ENCODE data around the gene ALG12. TPM values are rescaled to one million over a fixed set of nuclear protein-coding genes. Genes with fewer than 3 reads are reported as not detected.

ALG12 gene
- total and polyA plus RNA-seq, 2 of the 4 experiments (the other 2 are of a cell fraction): 7.2 to 10.9 TPM

DNA sequence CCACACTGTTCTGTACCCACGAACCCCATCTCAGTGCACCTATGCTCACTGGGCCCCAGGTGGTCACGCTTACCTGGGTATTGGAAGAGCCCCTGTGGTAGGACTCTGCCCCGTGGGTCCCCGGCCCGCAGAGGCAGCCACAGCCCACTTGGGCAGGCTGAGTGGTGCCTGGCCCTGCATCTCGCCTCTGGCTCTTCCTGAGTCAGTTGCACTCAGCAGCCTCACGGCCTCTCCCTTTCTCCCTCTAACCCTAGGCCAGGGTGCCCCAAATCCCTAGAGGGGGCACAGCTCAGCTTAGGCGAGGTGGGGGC lies 9.9 kb upstream of the ALG12 start:
- no peak overlapping the region for H2BK20ac ChIP-seq (ENCODE audit: low read depth, low read length)

More for the DNA sequence above, 9.9 kb upstream of the ALG12 start:
- dilution Hi-C loops (cut with HindIII; ENCODE audit: low sequenced_read_pairs, unreplicated experiment) (no loop called here), intact Hi-C loops (cut with micrococcal nuclease) (no loop called here), in situ Hi-C loops (cut with MboI; ENCODE audit: low sequenced_read_pairs) (no loop called here)
- DNase-seq (no peak), ATAC-seq (ENCODE audit: low read depth) (no peak)
- TF ChIP-seq RAD21 (IDR thresholded peaks at IDR 0.05; ENCODE audit: low read length) (no peak), NFE2L2 (IDR thresholded peaks at IDR 0.05; ENCODE audit: low read depth, low read length) (no peak), BHLHE40 (IDR thresholded peaks at IDR 0.05; ENCODE audit: low read depth, low read length) (no peak), RFX5 (IDR thresholded peaks at IDR 0.05; ENCODE audit: low read depth, low read length) (no peak), CHD1 (IDR thresholded peaks at IDR 0.05; ENCODE audit: low read depth, low read length) (no peak), SMC3 (IDR thresholded peaks at IDR 0.05; ENCODE audit: low read depth, low read length) (no peak), CEBPB (IDR thresholded peaks at IDR 0.05; ENCODE audit: low read depth, low read length) (no peak)
- H3K23ac ChIP-seq (ENCODE audit: low read depth, low read length): no peak overlapping the region
- H2BK15ac ChIP-seq (ENCODE audit: low read depth, low read length): no peak overlapping the region
- CTCF ChIA-PET: no interaction called here
- no peak overlapping the region for H4K8ac ChIP-seq (ENCODE audit: low read depth in 2 of 2, low read length in 2 of 2)
- no CpG with 5 or more reads among the region's 8 CpGs for WGBS, 2 experiments (ENCODE audit: extremely low coverage in 2 of 2, insufficient read length in 1 of 2)
- H4K5ac ChIP-seq (ENCODE audit: low read depth, low read length): no peak overlapping the region
- H3K9me1 ChIP-seq (ENCODE audit: insufficient read depth, low read length): peaks cover under 1% of the 10 kb centered on the region; the same call in 1 of the 2 replicates
- no peaks in the 10 kb centered on the region for H3K9me3 ChIP-seq (ENCODE audit: control insufficient read depth, insufficient read depth, low read length)
- peaks cover 16% of the 10 kb centered on the region; the same call in 1 of the 2 replicates for H3K36me3 ChIP-seq (ENCODE audit: control insufficient read depth, insufficient read depth, low read length)
- H3K4ac ChIP-seq (ENCODE audit: low read depth, low read length): no peak overlapping the region
- no peak overlapping the region for H3K18ac ChIP-seq (ENCODE audit: low read depth, low read length)
- peak overlapping the region; percentile 47 for H2AFZ ChIP-seq (replicated peaks; ENCODE audit: low read length, poor library complexity)
- BruUV-seq (replicated peaks): no TSS peak
- peaks cover 6% of the 10 kb centered on the region for H3K4me1 ChIP-seq (ENCODE audit: control insufficient read depth, insufficient read depth, low read length)
- H3K4me3 ChIP-seq (ENCODE audit: insufficient read depth, low read depth, low read length): no peak overlapping the region
- H3K79me1 ChIP-seq (ENCODE audit: low read depth in 1 of 2, low read length in 2 of 2): no peaks in the 10 kb centered on the region
- H2AK5ac ChIP-seq (ENCODE audit: low read depth, low read length): no peak overlapping the region
- no peak overlapping the region for H2BK5ac ChIP-seq (ENCODE audit: low read depth, low read length, poor library complexity, severe bottlenecking)
- no peaks in the 10 kb centered on the region for H3K27me3 ChIP-seq (ENCODE audit: control insufficient read depth, insufficient read depth, low read length)
- H3K9ac ChIP-seq (ENCODE audit: low read depth, low read length): no peak overlapping the region
- H3K4me2 ChIP-seq (ENCODE audit: low read depth, low read length): no peak overlapping the region
- H2BK120ac ChIP-seq (ENCODE audit: low read depth, low read length): no peak overlapping the region
- H2AK9ac ChIP-seq (replicated peaks; ENCODE audit: low read depth, low read length, poor library complexity): no peak overlapping the region
- no peak overlapping the region for H3K27ac ChIP-seq (ENCODE audit: insufficient read depth, low read length)
- no peak overlapping the region for H3K56ac ChIP-seq (ENCODE audit: extremely low read depth, insufficient read depth, low read length)
- no peak overlapping the region for H4K91ac ChIP-seq (ENCODE audit: insufficient read depth, low read depth, low read length)
- H4K20me1 ChIP-seq (ENCODE audit: insufficient read depth, low read length): no peaks in the 10 kb centered on the region; the same call in 1 of the 2 replicates
- POLR2A ChIA-PET (ENCODE audit: unreplicated experiment): interaction anchor here (1.3 kb wide), 1 partner anchor 10 kb away, joined by 3 read pairs; the partner anchor contains the start of genes ALG12 and CRELD2
- no peak overlapping the region for H3K14ac ChIP-seq (replicated peaks; ENCODE audit: low read depth, low read length)

Measured in IMR-90 (cell line).